ENCODE measurements around the gene HPCAL1. TPM values are rescaled to one million over a fixed set of nuclear protein-coding genes. Genes with fewer than 3 reads are reported as not detected.
A peak's percentile ranks its signal among the peaks of the same experiment; 100 is the strongest.

HPCAL1 gene
- total and polyA plus RNA-seq, 2 of the 4 experiments (the other 2 are of a cell fraction): 8.2 to 33.7 TPM

GRCh38 chr2:10304458-10305253 lies 2.0 kb downstream of the HPCAL1 start:
- H2AK5ac ChIP-seq (ENCODE audit: low read depth, low read length): no peak overlapping the region
- dilution Hi-C loops (cut with HindIII; ENCODE audit: low sequenced_read_pairs, unreplicated experiment) (no loop called here), intact Hi-C loops (cut with micrococcal nuclease) (loop anchor here (1.0 to 5.0 kb wide), 3 partner anchors 105 to 180 kb away; no protein-coding TSS in a partner anchor), in situ Hi-C loops (cut with MboI; ENCODE audit: low sequenced_read_pairs) (no loop called here)
- H3K9ac ChIP-seq (ENCODE audit: low read depth, low read length): peak overlapping the region; percentile 2; the same call in 1 of the 2 replicates
- no peak overlapping the region for H4K8ac ChIP-seq (ENCODE audit: low read depth in 2 of 2, low read length in 2 of 2)
- WGBS, 2 experiments (ENCODE audit: extremely low coverage in 2 of 2, insufficient read length in 1 of 2): 54% methylated on average over 16 of the region's 28 CpGs; no CpG with 5 or more reads in 1 of the 2 experiments
- H2BK120ac ChIP-seq (ENCODE audit: low read depth, low read length): no peak overlapping the region
- H2BK20ac ChIP-seq (ENCODE audit: low read depth, low read length): no peak overlapping the region
- no peak overlapping the region for H2BK15ac ChIP-seq (ENCODE audit: low read depth, low read length)
- peak overlapping the region; percentile 44; the same call in 1 of the 2 replicates for H3K14ac ChIP-seq (replicated peaks; ENCODE audit: low read depth, low read length)
- peaks cover 23 to 61% of the 10 kb centered on the region in 2 experiments for H3K79me1 ChIP-seq (ENCODE audit: low read depth in 1 of 2, low read length in 2 of 2)
- POLR2A ChIA-PET (ENCODE audit: unreplicated experiment): no interaction called here
- TF ChIP-seq CTCF (conservative IDR thresholded peaks at IDR 0.05; ENCODE audit: low read depth, low read length): no peak
- TF ChIP-seq NFE2L2 (IDR thresholded peaks at IDR 0.05; ENCODE audit: low read depth, low read length): no peak
- peak overlapping the region; percentile 72 for H3K4me3 ChIP-seq (ENCODE audit: insufficient read depth, low read depth, low read length)
- H3K18ac ChIP-seq (ENCODE audit: low read depth, low read length): no peak overlapping the region
- no peak overlapping the region for H4K91ac ChIP-seq (ENCODE audit: insufficient read depth, low read depth, low read length)
- no peak overlapping the region; the same call in 1 of the 2 replicates for H3K4ac ChIP-seq (ENCODE audit: low read depth, low read length)
- H4K5ac ChIP-seq (ENCODE audit: low read depth, low read length): no peak overlapping the region
- peak overlapping the region; percentile 88 for H3K4me2 ChIP-seq (ENCODE audit: low read depth, low read length)
- no peaks in the 10 kb centered on the region for H3K27me3 ChIP-seq (ENCODE audit: control insufficient read depth, insufficient read depth, low read length)
- no peak for DNase-seq
- H3K9me1 ChIP-seq (ENCODE audit: insufficient read depth, low read length): peaks cover 17% of the 10 kb centered on the region
- H3K4me1 ChIP-seq (ENCODE audit: control insufficient read depth, insufficient read depth, low read length): peaks cover 10% of the 10 kb centered on the region; the same call in 1 of the 2 replicates
- peak overlapping the region; percentile 93 for H2AFZ ChIP-seq (replicated peaks; ENCODE audit: low read length, poor library complexity)
- no peak overlapping the region for H3K56ac ChIP-seq (ENCODE audit: extremely low read depth, insufficient read depth, low read length)
- no peak overlapping the region for H2BK5ac ChIP-seq (ENCODE audit: low read depth, low read length, poor library complexity, severe bottlenecking)
- BruUV-seq (replicated peaks): no TSS peak
- ATAC-seq (ENCODE audit: low read depth): no peak
- H3K9me3 ChIP-seq (ENCODE audit: control insufficient read depth, insufficient read depth, low read length): no peaks in the 10 kb centered on the region
- no peaks in the 10 kb centered on the region for H3K36me3 ChIP-seq (ENCODE audit: control insufficient read depth, insufficient read depth, low read length)
- H2AK9ac ChIP-seq (replicated peaks; ENCODE audit: low read depth, low read length, poor library complexity): peak overlapping the region; percentile 77
- CTCF ChIA-PET: interaction anchor here (0.6 to 3.1 kb wide), 5 partner anchors 24 to 180 kb away, joined by 3 to 13 read pairs (median 3); no protein-coding TSS in a partner anchor
- H4K20me1 ChIP-seq (ENCODE audit: insufficient read depth, low read length): peaks cover 26% of the 10 kb centered on the region
- H3K23ac ChIP-seq (ENCODE audit: low read depth, low read length): 0 out of 2 replicates have a peak overlapping the region, but pooled peaks have one; percentile 24
- H3K27ac ChIP-seq (ENCODE audit: insufficient read depth, low read length): no peak overlapping the region
